ENCODE data around the gene FGF3.

FGF3 gene

DNA sequence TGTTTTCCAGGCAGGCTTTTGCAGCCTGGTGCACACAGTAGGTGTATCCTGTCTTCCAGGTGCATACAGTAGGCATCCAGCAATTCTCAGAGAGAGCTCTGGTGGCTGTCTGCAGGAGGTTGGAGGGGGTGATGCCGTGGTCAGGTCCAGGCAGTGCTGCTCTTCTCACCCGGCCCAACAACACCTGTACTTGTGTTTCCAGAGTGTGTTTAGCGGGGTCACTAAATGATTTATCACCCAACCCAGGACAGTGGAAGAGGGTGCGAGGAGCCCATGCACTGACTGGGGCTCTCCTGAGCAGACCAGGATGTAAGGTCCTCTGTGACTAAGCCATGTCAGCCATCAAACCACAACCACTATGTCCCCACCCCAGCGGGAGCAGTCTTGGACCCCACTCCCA lies 18.6 kb upstream of the FGF3 start:
- TF ChIP-seq, protein P1, sequence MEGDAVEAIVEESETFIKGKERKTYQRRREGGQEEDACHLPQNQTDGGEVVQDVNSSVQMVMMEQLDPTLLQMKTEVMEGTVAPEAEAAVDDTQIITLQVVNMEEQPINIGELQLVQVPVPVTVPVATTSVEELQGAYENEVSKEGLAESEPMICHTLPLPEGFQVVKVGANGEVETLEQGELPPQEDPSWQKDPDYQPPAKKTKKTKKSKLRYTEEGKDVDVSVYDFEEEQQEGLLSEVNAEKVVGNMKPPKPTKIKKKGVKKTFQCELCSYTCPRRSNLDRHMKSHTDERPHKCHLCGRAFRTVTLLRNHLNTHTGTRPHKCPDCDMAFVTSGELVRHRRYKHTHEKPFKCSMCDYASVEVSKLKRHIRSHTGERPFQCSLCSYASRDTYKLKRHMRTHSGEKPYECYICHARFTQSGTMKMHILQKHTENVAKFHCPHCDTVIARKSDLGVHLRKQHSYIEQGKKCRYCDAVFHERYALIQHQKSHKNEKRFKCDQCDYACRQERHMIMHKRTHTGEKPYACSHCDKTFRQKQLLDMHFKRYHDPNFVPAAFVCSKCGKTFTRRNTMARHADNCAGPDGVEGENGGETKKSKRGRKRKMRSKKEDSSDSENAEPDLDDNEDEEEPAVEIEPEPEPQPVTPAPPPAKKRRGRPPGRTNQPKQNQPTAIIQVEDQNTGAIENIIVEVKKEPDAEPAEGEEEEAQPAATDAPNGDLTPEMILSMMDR (IDR thresholded peaks at IDR 0.05; ENCODE audit: borderline replicate concordance, insufficient read depth, low read depth, low read length) = no peak
- no peak overlapping the region for H3K4me3 ChIP-seq (ENCODE audit: low read depth, low read length)

DNA sequence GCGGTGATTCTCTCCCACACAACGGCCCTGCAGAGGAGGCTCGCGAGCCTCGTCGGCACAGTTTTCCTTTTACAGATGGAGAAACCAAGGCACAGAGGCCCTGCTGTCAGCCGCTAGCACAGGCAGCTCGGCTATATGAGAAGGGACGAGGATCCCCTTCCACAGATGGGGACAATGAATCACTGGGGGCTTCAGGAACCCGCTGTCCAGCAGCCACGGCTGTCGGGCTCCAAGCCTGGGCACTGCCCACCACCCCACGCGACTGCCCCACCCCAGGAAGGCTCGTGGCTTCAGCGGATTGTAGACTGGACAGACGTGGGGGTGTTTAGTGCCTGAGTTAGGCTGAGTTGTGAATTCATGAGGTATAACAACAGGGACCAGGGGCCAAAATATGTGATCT lies 17.2 kb upstream of the FGF3 start:
- no peak overlapping the region for H3K4me3 ChIP-seq (ENCODE audit: low read depth, low read length)
- TF ChIP-seq, protein P1 (IDR thresholded peaks at IDR 0.05; ENCODE audit: borderline replicate concordance, insufficient read depth, low read depth, low read length) = no peak

DNA sequence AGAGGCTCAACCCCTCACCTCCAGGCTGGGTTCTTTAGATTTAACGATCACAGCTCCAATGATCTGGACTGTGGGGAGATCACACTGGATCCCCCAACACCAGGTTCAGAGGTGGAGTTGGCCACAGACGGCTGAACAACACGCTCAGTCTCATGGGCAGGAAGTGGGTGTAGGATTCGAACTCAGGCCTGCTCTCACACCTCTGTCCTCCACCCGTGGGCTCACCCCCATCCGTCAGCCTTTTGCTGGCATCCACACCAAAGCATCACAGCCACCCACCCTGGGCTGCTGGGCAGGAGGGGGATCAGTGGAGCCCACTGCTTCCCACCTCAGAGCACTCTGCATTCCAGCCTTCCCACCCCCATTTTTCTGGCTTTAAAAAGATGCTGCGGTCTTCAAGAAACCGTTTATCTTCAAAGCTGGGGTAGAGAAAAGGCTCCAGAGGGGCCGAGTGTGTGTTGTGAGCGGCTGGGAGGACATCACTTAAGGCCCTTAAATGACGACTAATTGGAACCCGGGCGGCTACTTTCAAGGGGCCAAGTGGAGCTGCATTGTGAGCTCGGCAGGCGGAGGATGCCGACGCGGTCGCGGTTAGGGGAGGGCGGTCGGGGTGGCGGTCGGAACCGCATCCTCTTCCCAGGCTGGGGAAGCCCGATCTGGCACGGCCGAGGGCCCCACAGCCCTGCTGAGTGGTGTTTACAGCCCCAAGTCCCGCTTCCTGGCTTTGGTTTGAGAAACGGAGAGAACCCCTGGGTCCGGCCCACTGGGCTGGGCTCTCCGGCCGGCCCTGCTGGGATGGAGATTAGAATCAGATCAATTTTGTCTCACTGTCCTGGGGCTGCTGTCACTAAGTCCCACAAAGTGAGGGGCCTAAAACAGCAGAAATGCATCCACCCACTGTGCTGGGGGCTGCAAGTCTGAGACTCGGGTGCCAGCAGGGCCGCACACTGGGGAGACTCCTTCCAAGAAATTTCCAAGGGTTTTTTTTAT lies 15.9 kb upstream of the FGF3 start:
- TF ChIP-seq, protein P1 (IDR thresholded peaks at IDR 0.05; ENCODE audit: borderline replicate concordance, insufficient read depth, low read depth, low read length) = no peak
- no peak overlapping the region for H3K4me3 ChIP-seq (ENCODE audit: low read depth, low read length)

DNA sequence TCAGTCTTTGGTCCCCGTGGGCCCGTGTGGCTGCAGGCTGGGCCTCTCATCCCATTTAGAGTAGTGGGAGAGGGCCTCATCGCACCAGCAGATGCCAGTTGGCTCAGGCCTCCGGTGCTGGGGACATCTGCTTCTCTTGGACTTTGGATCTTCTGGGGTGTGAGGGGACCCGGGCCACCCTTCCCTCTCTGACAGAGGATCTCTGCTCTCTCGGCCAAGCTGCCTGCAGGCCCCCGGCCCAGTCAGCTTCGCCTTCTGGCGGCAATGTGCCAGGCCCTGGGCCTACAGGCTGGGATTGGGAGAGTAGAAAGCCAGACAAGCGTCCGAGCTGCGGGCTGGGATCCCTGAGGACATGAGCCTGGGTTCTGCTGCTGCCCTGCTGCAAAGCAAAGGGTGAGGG lies 15.0 kb upstream of the FGF3 start:
- TF ChIP-seq, protein P1 (IDR thresholded peaks at IDR 0.05; ENCODE audit: borderline replicate concordance, insufficient read depth, low read depth, low read length) = no peak
- no peak overlapping the region for H3K4me3 ChIP-seq (ENCODE audit: low read depth, low read length)

DNA sequence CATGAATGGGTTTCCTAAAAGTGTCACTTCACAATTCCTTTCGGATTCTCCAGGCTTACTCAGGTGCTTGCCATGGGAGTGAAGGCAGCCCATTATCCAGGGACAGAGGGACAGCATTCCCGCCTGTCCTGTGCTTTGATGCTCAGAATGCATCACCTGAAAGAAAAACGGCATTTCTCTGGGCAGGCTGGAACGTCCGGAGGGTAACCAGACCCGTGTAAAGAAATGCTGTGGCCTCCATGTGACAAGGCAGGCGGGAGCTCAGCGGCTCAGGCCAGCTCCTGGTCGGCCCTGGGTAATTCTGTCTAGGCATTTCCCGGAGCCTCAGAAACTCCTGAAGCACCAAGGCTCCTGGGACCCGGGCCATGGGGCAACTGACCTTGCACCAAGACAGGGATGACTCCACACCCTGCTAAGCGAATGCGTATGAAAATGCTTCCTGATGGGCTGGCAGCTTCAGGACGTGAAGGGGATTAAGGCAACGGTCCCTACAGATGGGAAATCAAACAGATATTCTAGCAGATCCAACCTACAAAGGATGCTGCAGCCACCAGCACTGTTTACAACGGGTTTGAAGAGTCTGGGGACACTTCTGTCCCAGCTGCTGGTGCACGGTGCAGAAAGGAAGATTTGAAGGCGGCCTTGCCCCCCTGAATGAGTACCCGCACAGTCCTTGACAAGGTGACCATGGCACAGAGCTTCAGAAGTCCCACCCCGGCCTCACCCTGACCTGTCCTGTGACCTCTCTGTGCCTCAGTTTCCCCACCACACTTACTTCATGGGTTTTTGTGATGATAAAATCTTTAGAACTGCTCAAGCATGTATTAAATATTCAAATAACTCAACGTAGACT lies 13.6 kb upstream of the FGF3 start:
- TF ChIP-seq, protein P1 (IDR thresholded peaks at IDR 0.05; ENCODE audit: borderline replicate concordance, insufficient read depth, low read depth, low read length) = no peak
- no peak overlapping the region for H3K4me3 ChIP-seq (ENCODE audit: low read depth, low read length)

DNA sequence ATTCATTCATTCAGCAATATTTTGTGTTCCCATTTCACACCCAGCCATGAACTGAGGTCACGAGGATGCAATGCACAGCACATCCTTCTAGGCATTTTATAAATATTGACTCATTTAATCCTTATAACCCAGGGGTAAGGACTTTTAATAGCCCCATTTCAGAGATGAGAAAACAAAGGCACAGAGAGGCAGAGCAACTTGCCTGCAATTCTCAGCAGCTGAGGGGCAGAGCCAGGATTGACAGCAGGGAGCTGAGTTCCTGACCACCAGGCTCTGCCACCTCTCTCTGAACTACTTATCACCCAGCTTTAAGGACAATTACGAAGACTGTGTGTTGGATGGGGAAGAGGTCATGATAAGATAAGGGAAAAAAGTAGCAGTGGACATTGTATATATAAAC lies 12.8 kb upstream of the FGF3 start:
- TF ChIP-seq, protein P1 (IDR thresholded peaks at IDR 0.05; ENCODE audit: borderline replicate concordance, insufficient read depth, low read depth, low read length) = no peak
- no peak overlapping the region for H3K4me3 ChIP-seq (ENCODE audit: low read depth, low read length)
